GM21515 (cell line): ENCODE data around the gene PIRT.
A peak's percentile ranks its signal among the peaks of the same experiment; 100 is the strongest.
"Not testable (repeated sequence)": the region's sequence is repeated elsewhere in the genome, so short reads cannot be mapped to it uniquely, and the experiment has no call there.

Experiments used
- ATAC-seq: cut with Tn5 transposase; IDR thresholded peaks from one replicate; pipeline ENCODE4 v1.9.1; 2021; ENCODE audit not compliant: unreplicated experiment

Gene PIRT

DNA sequence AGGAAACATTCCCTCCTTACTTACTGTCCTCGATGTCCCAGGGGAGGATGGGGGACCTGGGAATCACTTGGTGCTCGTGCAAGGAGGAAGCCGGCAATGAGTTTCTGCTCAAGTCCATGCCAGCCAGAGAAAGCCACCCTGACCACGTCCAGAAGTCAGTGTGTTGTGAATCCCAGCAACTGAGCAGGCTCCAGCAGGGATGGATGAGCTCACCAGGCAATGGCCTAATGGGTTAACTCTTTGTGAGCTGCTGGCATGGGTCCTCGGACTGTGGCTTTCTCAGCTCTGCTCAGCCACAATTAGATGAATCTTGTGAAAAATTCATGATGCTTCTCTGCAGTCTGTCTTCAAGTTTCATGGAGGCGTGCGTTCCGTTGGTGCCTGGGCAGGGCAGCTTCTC is at the start of gene PIRT:
Gene PIRT (minus strand): TSS at position 167 of the 400 bp plus-strand sequence. CDS start 12,442 bp downstream, outside the sequence.
- no peak for ATAC-seq

DNA sequence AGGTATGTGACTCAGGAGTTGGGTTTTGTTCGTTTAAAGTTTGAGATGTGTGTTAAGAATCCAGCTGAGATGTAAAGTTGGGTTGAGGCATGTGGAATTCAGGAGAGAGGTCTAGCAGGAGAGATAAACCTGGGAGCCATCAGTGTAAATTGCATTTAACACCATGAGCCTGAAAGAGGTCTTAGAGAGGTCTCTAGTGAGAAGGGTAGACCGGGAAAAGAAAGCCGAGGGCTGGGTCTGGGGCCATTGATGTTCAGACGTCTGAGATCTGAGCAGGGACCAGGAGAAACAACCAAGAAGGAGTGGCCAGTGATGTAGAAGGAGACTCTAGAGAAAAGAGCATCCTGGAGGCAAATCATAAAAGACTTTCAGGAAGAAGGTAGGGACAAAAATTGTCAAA is 44.1 kb upstream of the PIRT start:
- no peak for ATAC-seq

DNA sequence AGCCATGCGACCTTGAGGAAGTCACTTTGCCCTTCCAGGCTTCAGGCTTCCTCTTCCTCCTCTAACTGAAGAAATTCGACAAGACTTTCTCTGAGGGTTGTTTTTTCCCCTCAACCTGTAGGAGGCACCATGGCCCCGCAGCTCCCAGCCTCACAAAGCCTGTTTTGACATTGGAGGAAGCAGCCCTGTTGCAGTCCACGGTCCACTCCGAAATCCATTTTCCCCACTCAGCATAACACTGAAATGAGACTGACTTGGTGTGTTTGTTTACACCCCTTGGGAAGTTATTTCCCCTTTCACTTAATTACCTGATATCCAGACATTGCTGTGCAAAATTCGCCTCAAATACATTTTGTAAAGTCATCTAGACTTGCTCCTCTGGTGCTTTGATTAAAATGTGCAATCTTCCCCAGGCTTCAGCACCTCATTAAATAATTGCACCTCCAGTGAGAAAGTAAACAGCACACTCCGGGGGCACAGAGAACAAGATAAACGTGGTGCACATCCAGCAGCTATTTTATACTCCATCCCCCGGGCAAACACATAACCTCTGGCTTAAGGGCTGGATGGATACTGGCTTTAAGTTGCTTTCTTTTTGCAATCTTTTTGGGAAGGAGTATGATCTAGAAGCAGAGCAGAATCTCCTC is 41.4 kb upstream of the PIRT start:
- no peak for ATAC-seq

DNA sequence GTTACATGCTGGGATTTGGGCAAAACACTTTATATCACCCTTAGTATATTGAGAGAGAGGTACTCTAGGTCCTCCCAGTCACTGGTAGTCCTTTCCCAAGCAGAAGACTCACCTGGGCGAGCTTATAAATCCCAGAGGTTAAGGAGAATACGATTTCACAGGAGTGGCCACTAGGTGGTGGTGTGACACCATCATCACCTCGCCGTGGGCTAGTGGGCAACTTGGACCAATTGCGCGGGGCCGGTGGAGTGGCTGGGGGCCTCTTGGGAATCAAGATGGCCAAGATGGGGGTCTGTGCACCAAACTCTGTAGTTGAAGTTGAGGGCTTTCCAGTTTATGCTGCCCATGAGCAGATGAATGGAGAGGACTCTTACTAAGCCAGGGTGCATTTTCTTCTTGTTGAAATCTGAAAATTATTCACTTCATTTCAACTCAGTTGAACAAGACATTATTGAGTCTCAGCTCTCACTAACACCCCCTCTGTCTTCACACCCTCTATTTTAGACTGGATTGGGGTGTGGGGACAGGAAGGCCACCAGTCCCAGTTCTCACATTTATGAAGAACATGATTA is 38.2 kb upstream of the PIRT start:
- no peak for ATAC-seq

DNA sequence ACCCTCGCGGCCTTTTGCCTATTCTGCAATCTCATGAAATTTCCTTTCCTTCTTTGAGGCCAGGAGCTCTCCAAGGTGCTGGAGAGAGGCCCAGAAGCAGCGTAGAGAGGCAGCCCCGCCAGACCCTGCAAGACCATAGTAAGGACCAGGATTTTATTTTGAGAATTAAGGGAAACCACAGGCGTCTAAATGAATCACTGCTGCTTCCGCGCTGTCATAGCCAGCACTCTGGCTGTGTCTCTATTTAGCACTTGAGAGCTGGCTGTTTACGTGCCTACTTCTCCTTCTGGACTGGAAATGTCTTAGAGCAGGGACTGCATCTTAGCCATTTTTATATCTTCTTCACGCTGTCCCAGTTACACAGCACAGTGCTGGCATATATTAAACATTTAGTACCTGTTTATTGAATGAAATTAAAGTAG is 37.6 kb upstream of the PIRT start:
- no peak for ATAC-seq

DNA sequence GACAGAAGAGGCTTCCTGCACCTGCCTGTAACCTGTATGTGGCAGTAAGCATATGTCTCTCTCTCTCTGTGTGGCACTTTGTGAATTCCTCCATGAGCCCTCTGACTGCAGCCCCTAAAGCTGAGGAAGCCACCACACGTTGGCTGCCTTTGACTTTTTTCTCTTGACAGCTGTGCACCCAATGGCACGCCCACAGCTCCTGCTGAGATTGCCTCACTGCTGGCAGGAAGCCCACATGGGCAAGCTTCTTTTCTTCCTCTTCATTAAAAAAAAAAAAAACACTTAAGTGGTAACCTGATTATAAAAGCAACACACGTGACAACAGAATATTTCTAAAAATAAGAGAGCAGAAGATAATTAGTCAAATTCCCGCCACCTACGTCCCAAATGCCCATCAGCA is 34.0 kb upstream of the PIRT start:
- no peak for ATAC-seq

DNA sequence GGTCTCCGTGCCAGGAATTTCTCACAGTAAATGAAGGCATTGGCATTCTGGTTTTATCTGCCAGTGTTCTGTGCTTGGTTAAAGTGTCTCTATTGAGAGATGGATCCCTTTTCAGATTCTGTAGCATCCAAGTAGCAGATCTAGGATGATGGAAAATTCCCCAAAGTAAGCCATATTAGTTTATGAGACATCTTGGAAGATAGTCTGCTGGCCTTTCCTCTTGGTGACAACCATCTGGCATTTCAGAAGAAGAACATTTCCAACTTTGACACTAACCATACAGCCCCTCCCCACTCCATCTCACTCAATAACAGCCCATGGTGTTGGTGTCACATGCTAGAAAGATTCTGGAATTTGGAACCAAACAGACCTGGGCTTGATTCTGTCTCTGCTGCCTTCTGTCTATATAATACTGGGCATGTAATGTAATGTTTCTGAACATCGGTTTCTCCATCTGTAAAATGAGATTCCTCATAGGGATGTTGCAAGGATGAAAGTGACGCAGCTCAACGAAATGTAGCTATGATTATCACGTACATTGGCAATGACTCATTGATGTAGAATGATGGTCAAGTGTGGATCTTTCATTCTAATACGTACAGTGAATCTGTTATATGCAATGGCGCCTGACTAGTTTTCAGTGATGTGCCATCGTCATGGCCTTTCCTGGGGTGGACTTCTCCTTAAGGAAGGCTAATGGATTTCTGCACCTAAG is 32.6 kb upstream of the PIRT start:
- ATAC-seq, result no peak

DNA sequence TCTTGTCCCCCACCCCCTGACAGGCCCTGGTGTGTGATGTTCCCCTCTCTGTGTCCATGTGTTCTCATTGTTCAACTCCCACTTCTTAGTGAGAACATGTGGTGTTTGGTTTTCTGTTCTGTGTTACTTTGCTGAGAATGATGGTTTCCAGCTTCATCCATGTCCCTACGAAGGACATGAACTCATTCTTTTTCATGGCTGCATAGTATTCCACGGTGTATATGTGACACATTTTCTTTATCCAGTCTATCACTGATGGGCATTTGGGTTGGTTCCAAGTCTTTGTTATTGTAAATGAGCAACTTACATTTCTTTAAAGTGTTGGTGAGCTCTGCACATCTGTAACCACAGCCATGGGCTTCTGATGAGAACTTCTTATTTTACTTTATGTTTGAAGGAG is 30.9 kb upstream of the PIRT start:
- ATAC-seq, result not testable (repeated sequence)

DNA sequence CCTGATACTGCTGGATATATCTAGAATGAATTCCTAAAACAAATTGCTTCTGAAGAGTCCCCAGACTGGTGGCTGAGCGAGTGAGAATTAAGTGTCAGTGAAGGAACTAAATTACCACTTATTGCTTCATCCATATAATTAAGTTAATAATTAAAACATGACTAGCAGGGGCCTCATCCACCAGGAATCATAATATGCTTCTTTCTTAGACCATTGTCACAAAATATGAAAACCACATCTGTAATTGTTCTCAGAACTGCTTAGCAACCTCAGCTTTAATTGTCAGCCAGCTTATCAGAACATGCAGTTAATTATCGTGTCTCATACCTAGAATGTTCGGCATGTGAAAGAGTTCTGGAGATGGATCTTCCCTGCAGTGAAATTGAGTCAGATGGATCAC is 21.2 kb upstream of the PIRT start:
- ATAC-seq, result no peak

DNA sequence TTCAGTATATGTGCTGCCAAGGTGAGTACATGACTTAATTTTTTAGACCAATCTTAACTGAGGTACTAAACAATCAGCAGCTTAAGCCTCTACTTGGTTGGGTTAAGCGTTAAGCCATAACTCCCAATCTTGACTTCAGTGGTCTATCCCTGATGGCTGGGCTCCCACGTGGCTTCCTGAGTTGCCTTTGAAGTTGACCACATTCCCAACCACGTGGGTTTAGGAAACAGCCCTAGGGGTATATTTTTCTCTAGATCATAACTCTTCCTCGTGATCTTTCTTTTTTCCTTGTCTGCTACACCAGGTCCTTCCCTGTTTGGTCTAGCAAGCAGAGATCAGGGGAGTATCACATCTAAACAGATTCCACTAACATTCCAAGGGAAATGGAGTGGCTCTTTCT is 20.1 kb upstream of the PIRT start:
- no peak for ATAC-seq

DNA sequence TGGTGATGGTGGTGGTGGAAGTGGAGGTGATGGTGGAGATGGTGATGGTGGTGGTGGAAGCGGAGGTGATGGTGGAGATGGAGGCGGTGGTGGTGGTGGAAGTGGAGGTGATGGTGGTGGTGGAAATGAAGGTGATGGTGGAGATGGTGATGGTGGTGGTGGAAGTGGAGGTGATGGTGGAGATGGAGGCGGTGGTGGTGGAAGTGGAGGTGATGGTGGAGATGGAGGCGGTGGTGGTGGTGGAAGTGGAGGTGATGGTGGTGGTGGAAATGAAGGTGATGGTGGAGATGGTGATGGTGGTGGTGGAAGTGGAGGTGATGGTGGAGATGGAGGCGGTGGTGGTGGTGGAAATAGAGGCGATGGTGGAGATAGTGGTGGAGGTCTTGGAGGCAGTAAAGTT is 8.7 kb upstream of the PIRT start:
- not testable (repeated sequence) for ATAC-seq

DNA sequence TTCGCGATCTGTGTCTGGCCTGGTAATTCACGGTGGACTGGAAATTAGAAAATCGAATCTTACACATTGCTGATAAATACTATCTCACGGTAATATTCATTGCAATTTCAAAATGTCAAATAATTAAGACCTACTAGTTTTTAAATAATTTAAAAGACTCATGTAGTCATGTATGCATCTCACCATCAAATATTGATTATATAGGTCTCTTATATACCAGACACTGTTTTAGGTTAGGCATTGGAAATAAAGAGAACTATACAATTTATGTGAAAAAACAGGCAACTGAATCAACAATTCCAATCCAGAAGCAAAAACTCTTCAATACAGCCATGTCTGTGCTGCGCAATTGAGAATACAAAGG is 7.5 kb upstream of the PIRT start:
- ATAC-seq, result no peak

DNA sequence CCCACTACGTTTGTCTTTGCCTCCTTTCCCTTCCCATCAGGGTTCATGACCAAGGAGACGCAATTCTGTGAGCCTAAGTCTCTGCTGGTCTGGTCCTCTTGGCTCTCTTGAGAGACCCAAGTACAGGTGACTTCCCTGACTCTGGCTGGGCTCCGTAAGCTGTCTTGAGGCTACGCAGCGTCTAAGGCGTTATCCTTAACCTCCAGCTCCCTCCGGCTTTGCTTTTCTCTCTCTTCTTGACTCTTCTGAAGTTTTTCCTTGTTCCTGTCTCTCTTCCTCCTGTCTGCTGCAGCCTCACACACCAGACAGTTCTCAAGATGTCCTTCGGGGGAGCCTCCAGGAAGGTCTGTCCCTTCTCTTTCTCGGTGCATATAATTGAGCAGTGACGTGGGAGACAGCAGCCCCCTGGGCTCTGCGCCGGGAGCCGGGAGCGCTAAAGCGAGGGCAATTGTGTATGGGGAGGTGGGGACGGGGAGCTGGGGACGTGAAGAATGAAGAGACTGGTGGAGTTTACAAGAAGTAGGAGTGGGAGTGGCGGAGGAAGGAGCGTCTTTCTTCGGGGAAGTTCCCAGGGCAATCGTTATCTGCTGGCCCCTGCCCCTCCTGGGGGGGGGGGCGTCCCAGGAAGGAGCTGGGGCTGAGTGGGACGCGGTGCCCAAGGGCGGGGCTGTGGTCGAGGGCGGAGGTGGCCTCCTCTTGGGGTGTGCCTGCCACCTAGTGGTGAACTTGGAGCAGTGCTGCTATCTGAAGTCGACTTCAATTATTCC is 6.9 kb upstream of the PIRT start:
- peak; percentile 83 for ATAC-seq

DNA sequence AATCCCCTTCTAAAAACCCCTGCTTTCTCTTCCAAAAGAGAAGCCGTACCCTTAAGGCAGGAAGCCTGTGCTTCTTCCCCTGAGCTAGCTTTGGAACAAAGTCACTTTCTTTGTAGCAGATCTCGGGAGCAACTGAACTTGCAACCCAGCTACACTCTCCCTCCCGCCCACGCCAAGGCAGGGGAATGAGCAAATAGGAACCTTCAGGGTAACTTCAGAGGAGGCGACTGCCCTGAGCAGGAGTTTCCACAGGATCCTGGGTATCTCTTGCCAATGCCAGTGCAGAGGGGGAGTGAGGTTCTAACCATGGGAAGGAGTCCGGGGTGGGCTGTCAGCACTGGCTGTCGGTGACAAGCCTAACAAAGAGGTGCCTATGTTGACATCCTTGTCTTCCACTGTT is 5.9 kb upstream of the PIRT start:
- no peak for ATAC-seq

DNA sequence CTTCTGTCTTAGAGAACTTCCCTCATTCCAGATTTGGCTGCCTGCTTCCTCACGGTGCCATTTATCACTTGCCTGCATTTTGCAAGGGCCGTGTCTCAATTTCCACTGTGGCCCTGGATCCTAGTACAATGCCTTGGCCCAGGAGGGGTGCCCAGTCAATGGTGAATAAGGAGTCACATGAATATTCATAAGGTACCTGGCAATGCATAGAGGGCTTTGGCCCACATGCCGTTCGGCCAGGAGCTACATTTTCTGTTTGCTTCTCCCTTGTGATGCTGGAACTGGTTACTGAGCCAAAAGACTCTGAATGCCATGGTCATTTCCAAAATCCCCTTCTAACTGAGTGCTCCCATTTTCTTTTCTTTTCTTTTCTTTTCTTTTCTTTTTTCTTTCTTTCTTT is 4.8 kb upstream of the PIRT start:
- no peak for ATAC-seq

DNA sequence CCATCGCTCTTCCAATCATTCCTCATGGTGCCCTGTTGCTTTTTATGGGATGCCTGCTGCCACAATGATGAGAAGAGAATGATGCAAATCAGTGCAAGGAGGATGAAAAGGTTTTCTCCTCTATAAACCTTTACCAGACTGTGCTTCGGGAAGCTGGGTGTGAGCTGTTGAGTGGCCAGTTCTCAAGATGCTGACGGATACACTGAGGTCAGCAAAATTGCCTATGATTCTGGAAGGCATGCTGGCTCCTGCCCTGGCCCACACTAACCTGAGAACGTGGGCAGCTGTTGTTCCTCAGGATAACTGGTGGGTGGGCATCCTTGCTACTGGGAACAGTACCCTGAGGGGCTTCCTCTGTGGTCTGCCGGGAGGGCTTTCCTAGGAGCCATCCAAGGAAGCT is 795 bp upstream of the PIRT start:
- ATAC-seq, result no peak

DNA sequence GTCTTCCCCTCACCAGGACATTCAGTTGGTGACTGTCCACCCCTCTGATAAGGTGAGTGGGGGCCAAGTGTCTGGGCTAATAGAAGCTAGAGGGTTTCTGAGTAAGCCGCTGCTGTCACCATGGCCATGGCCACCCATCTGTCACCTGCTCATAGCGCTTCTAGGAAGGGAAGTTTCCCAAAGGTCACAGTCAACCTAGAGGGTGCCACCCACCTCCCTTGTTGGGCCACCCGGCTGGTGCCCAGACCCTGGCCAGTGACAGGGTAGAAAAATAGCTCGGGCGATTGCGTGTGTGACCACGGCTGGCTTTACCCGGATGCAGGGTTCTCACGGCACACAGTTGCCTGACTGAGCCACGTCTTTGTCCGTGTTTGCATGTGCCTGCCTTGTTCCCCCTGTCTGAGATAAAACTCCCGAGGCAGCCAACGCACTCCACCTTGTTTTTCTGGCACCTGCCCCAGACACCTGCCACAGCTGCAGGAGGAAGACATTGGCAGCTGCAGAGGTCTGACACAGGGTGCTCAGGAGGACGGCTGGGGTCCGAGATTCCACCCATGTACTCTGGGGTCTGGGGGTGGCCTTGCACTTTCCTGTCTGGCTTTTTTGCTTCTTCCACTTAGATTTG is 809 bp downstream of the PIRT start:
- ATAC-seq, result no peak

DNA sequence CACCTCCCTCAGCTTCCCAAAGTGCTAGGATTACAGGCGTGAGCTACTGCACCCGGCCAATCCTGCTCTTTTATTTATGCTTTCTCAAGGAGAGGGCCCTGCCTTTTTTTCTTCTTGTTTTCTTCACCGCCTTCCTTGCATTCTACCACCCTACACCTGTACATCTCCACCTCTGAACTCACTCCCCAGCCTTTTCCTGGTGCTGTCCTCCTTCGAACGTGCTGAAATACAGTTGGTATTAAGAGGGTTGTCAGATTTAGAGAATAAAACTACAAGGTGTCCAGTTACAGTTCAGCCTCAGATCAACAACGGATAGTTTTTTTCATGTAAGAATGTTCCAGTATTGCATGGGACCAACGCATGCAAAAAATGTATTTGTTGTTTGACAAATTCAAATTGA is 1.7 kb downstream of the PIRT start:
- no peak for ATAC-seq

DNA sequence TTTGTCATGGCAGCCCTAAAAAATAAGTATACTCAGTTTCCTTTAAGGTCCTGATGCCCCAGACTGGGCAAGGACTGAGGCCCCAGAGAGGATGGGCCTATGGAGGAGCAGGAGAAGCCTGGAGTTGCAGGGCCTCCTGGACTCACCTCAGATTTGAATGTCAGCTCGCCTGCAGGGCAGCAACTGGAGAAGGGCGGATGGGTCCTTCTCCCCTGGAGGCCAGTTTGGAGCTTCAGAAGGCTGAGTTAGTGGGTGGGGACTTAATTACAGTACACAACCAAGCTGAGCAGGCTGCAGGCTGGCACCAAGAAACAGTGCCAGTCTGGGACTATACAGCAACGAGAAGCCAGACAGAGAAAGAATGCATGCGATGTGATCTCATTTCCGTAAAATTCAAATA is 6.2 kb downstream of the PIRT start:
- no peak for ATAC-seq

DNA sequence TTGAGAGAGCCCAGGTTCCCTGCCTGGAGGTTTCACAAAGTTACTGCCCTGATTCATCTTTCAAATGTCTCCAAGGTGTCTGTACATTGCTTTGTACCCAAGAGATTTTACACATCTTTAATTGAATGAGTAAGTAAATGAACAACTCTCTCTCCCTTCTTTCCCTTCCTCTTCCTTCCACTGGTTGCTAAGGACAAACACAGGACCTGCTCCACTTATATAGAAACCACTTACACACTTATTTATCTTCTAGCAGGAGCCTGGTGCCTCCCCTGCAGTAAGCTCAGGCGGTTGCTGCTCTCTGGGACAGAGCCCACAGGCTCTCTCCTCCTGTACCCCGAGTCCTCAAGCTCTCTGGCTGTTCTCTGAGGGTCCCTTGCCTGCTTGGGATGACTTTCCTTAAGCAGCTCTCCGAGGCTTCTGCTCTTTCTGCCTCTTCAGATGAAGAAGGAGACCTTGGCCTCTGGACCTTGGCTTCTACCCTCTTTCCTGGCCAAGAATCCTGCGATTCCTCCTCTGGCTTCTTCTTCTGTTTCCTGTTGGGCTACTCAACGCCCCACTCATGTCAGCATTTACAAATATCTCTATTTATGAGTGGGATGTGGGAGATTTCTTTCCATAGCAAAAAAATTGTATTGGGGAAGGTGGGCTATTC is 9.9 kb downstream of the PIRT start:
- no peak for ATAC-seq

DNA sequence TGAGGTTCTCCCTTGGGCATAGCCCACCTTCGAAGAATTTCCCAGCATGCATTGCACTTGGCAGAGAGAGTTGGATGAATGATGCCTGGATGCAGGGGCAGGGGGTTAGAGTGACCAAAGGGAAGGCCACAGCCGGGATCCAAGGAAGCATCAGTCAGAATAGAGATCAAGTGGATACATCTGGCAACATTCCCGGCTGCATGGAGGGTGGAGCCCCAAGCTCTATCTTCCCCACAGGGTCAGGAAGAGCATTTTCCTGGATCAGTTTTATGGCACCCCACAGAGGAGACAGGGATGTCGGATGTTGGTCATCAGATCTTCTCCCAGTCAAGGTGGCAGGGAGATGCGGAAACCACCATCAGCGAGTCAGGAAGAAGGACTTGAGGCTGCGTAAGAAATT is 13.0 kb downstream of the PIRT start:
- no peak for ATAC-seq
